ENCODE data around the gene CHRNB2. TPM values are rescaled to one million over a fixed set of nuclear protein-coding genes. Genes with fewer than 3 reads are reported as not detected.

The CHRNB2 gene
- total and polyA plus RNA-seq, 9 of the 15 experiments (the other 6 are each of a cell fraction or from before 2014, with no cell fraction given), result 0.01 TPM; not detected in 8

GRCh38 chr1:154607609-154608396 lies 40.2 kb downstream of the CHRNB2 start, which contains the start of gene ADAR (continued):
- TF ChIP-seq EP400 (IDR thresholded peaks at IDR 0.05) (peak; percentile 73), ELK1 (CRISPR knock-in tag; IDR thresholded peaks at IDR 0.05) (no peak), ZNF644 (tag; IDR thresholded peaks at IDR 0.05; ENCODE audit: low read depth) (no peak), PREB (CRISPR knock-in tag; IDR thresholded peaks at IDR 0.05) (no peak), ZBTB40 (IDR thresholded peaks at IDR 0.05) (0 out of 2 replicates have a peak, but pooled peaks have one; percentile 63), ZBTB40 (CRISPR knock-in tag; IDR thresholded peaks at IDR 0.05) (no peak), NCOA2 (IDR thresholded peaks at IDR 0.05; ENCODE audit: partially characterized antibody in 2 of 2) (no peak), ZBTB34 (CRISPR knock-in tag; IDR thresholded peaks at IDR 0.05) (no peak), HMG20A (CRISPR knock-in tag; conservative IDR thresholded peaks at IDR 0.05) (no peak), PHF8 (IDR thresholded peaks at IDR 0.05; ENCODE audit: borderline replicate concordance, low read length) (peak; percentile 68; the same call in 1 of the 2 replicates), ZNF263 (CRISPR knock-in tag; IDR thresholded peaks at IDR 0.05; ENCODE audit: borderline replicate concordance) (no peak), ATF3 (IDR thresholded peaks at IDR 0.05) (peak; percentile 30; the same call in 1 of the 2 replicates), ATF3 (CRISPR knock-in tag; conservative IDR thresholded peaks at IDR 0.05) (no peak)
